GM23338 (cell line): Measurements from ENCODE around the gene UBAC2. TPM values are rescaled to one million over a fixed set of nuclear protein-coding genes. Genes with fewer than 3 reads are reported as not detected.

Source experiments
- ATAC-seq: fragments of 200-7000 bp; cut with Tn5 transposase; 3 replicates; pipeline ENCODE4 v1.9.1; 2020
- DNase-seq: peaks from one replicate; pipeline ENCODE4 v3.0.0-alpha.2; 2015; ENCODE audit warnings: low spot score
- H2AFZ ChIP-seq: fragments of 200-600 bp; sonication (generic); 2 replicates; pipeline ENCODE4 v1.8.0; 2016; ENCODE audit warnings: antibody characterized with exemption, mild to moderate bottlenecking, moderate library complexity
- H3F3A ChIP-seq: fragments of 200-600 bp; sonication (generic); replicated peaks from 2 replicates; pipeline ENCODE4 v1.8.0; 2017; ENCODE audit warnings: antibody characterized with exemption, mixed run types, low read depth
- H3K27ac ChIP-seq: fragments of 200-600 bp; sonication (generic); 2 replicates; pipeline ENCODE4 v1.6.1; 2016; ENCODE audit warnings: low read depth
- H3K27me3 ChIP-seq: fragments of 200-600 bp; sonication (generic); 2 replicates; pipeline ENCODE4 v1.8.0; 2016; ENCODE audit warnings: mild to moderate bottlenecking, mixed run types, moderate library complexity; ENCODE audit not compliant: insufficient read depth
- H3K36me3 ChIP-seq: fragments of 200-600 bp; sonication (generic); 2 replicates; pipeline ENCODE4 v1.8.0; 2016; ENCODE audit warnings: mild to moderate bottlenecking; ENCODE audit not compliant: insufficient read depth
- H3K4me1 ChIP-seq: fragments of 200-600 bp; sonication (generic); 2 replicates; pipeline ENCODE4 v1.8.0; 2016; ENCODE audit warnings: mild to moderate bottlenecking, moderate library complexity; ENCODE audit not compliant: insufficient read depth
- H3K4me2 ChIP-seq: fragments of 200-600 bp; sonication (generic); 2 replicates; pipeline ENCODE4 v1.7.1; 2017; ENCODE audit warnings: mixed run types
- H3K4me3 ChIP-seq: fragments of 200-600 bp; sonication (generic); 2 replicates; pipeline ENCODE4 v1.6.1; 2016; ENCODE audit warnings: mixed run types
- H3K79me2 ChIP-seq: fragments of 200-600 bp; sonication (generic); replicated peaks from 2 replicates; pipeline ENCODE4 v1.8.0; 2017; ENCODE audit warnings: mild to moderate bottlenecking; ENCODE audit not compliant: insufficient read depth
- H3K9me2 ChIP-seq: fragments of 200-600 bp; sonication (generic); 2 replicates; pipeline ENCODE4 v1.8.0; 2017; ENCODE audit not compliant: insufficient read depth
- H4K20me1 ChIP-seq: fragments of 200-600 bp; sonication (generic); replicated peaks from 2 replicates; pipeline ENCODE4 v1.8.0; 2017; ENCODE audit warnings: mild to moderate bottlenecking; ENCODE audit not compliant: insufficient read depth
- H3K27ac Mint-ChIP-seq: 2 replicates; pipeline ENCODE4 v1.8.0; 2020; ENCODE audit warnings: inconsistent platforms, mild to moderate bottlenecking, moderate library complexity, mixed read lengths
- H3K27me3 Mint-ChIP-seq: 3 replicates; pipeline ENCODE4 v1.8.0; 2022; ENCODE audit warnings: low read depth, mild to moderate bottlenecking, moderate library complexity, mixed read lengths, inconsistent platforms; ENCODE audit not compliant: insufficient read depth, poor library complexity
- H3K36me3 Mint-ChIP-seq: 3 replicates; pipeline ENCODE4 v1.8.0; 2021; ENCODE audit warnings: low read depth, mild to moderate bottlenecking, inconsistent platforms, moderate library complexity, mixed read lengths
- H3K4me1 Mint-ChIP-seq: 3 replicates; pipeline ENCODE4 v1.8.0; 2020; ENCODE audit warnings: mild to moderate bottlenecking, inconsistent platforms, mixed read lengths
- H3K4me3 Mint-ChIP-seq: 3 replicates; pipeline ENCODE4 v1.8.0; 2021; ENCODE audit warnings: moderate library complexity, mild to moderate bottlenecking, inconsistent platforms, mixed read lengths
- H3K9me3 Mint-ChIP-seq: 3 replicates; pipeline ENCODE4 v1.8.0; 2020; ENCODE audit warnings: moderate library complexity, mild to moderate bottlenecking, inconsistent platforms, mixed read lengths
- CREB1 ChIP-seq: fragments of 250-450 bp; sonication (Bioruptor Pico); IDR thresholded peaks from 2 replicates; pipeline ENCODE4 v1.5.0; 2020; ENCODE audit warnings: low read depth, mild to moderate bottlenecking, moderate library complexity
- CTCF ChIP-seq, 2 experiments: fragments of 200-600 bp in 1 of 2; sonication (generic) in 1 of 2; conservative IDR thresholded peaks; 2 replicates each; pipeline versions ENCODE4 v1.5.1 to v1.6.1; 2016 to 2017; ENCODE audit warnings: antibody characterized with exemption in 2 of 2, low read depth in 2 of 2, mild to moderate bottlenecking in 2 of 2, moderate library complexity in 1 of 2
- ETS1 ChIP-seq: IDR thresholded peaks from 2 replicates; pipeline ENCODE4 v1.6.1; 2016; ENCODE audit warnings: antibody characterized with exemption
- EZH2 ChIP-seq: fragments of 200-600 bp; sonication (generic); IDR thresholded peaks from one replicate; pipeline ENCODE4 v1.8.0; 2017; ENCODE audit warnings: antibody characterized with exemption, mild to moderate bottlenecking, low read depth; ENCODE audit not compliant: unreplicated experiment
- EZH2phosphoT487 ChIP-seq: fragments of 200-600 bp; sonication (generic); IDR thresholded peaks from one replicate; pipeline ENCODE4 v1.8.1; 2018; ENCODE audit warnings: antibody characterized with exemption; ENCODE audit not compliant: unreplicated experiment
- JUNB ChIP-seq: IDR thresholded peaks from one replicate; pipeline ENCODE4 v1.6.1; 2016; ENCODE audit warnings: antibody characterized with exemption; ENCODE audit not compliant: unreplicated experiment
- NANOG ChIP-seq: IDR thresholded peaks from 2 replicates; pipeline ENCODE4 v1.6.1; 2016; ENCODE audit warnings: antibody characterized with exemption, borderline replicate concordance
- POLR2AphosphoS5 ChIP-seq: IDR thresholded peaks from 2 replicates; pipeline ENCODE4 v1.6.1; 2016; ENCODE audit warnings: antibody characterized with exemption, low read depth
- REST ChIP-seq: IDR thresholded peaks from one replicate; pipeline ENCODE4 v1.6.1; 2018; ENCODE audit warnings: antibody characterized with exemption; ENCODE audit not compliant: unreplicated experiment
- STAT1 ChIP-seq: IDR thresholded peaks from one replicate; pipeline ENCODE4 v1.6.1; 2016; ENCODE audit warnings: antibody characterized with exemption; ENCODE audit not compliant: unreplicated experiment
- ZNF114 ChIP-seq: fragments of 250-450 bp; sonication (Bioruptor Pico); IDR thresholded peaks from 2 replicates; pipeline ENCODE4 v1.5.0; 2020; ENCODE audit warnings: mild to moderate bottlenecking, moderate library complexity
- ZNF331 ChIP-seq: fragments of 250-450 bp; sonication (Bioruptor Pico); IDR thresholded peaks from 2 replicates; pipeline ENCODE4 v1.5.0; 2020; ENCODE audit warnings: low read depth, mild to moderate bottlenecking, moderate library complexity
- ZNF462 ChIP-seq: fragments of 250-450 bp; sonication (Bioruptor Pico); IDR thresholded peaks from 2 replicates; pipeline ENCODE4 v1.5.0; 2020; ENCODE audit warnings: mild to moderate bottlenecking, moderate library complexity
- polyA plus RNA-seq: library from polyadenylated mRNA; unstranded; fragments of >200 nt; fragmentation: Nextera tagmentation; extraction: Ambion mirVana; gene quantifications from 2 replicates; pipeline ENCODE4 v1.2.1, GENCODE V29; 2016
- total RNA-seq: library from RNA; depleted of rRNA; stranded (reverse); fragments of >200 nt; shearing (Covaris generic); gene quantifications from 2 replicates; pipeline ENCODE4 v1.2.3, GENCODE V29; 2014

UBAC2 gene
- total and polyA plus RNA-seq, 2 experiments from 2014 or later: 37.9 to 76.9 TPM

GRCh38 chr13:99341969-99342722 lies 141.5 kb downstream of the UBAC2 start:
- peaks cover 2% of the 10 kb centered on the region; the same call in 1 of the 2 replicates for H3K4me1 ChIP-seq
- H3K27ac Mint-ChIP-seq: no peak overlapping the region
- no peak overlapping the region for H3K4me2 ChIP-seq
- no peaks in the 10 kb centered on the region for H3F3A ChIP-seq
- H3K27ac ChIP-seq: no peak overlapping the region
- no peaks in the 10 kb centered on the region; the same call in 1 of the 2 replicates for H4K20me1 ChIP-seq
- H3K27me3 Mint-ChIP-seq: peaks cover 7% of the 10 kb centered on the region
- H3K27me3 ChIP-seq: no peaks in the 10 kb centered on the region
- H3K9me3 Mint-ChIP-seq: no peaks in the 10 kb centered on the region
- no peaks in the 10 kb centered on the region for H3K9me2 ChIP-seq
- H3K36me3 Mint-ChIP-seq: peaks cover 36% of the 10 kb centered on the region
- H3K4me1 Mint-ChIP-seq: no peaks in the 10 kb centered on the region; the same call in 2 of the 3 replicates
- TF ChIP-seq ETS1 (no peak), JUNB (no peak), POLR2AphosphoS5 (no peak), CREB1 (CRISPR knock-in tag) (no peak), ZNF114 (CRISPR knock-in tag) (no peak), EZH2phosphoT487 (no peak), ZNF331 (CRISPR knock-in tag) (no peak), CTCF (conservative IDR thresholded peaks at IDR 0.05; ENCODE audit: low read depth in 2 of 2) (no peak), ZNF462 (CRISPR knock-in tag) (no peak), NANOG (no peak), EZH2 (no peak), REST (no peak), STAT1 (no peak)
- DNase-seq (no peak), ATAC-seq (no peak)
- no peak overlapping the region for H2AFZ ChIP-seq
- peaks cover 14% of the 10 kb centered on the region; the same call in 1 of the 2 replicates for H3K36me3 ChIP-seq
- H3K79me2 ChIP-seq: no peaks in the 10 kb centered on the region
- H3K4me3 ChIP-seq: no peak overlapping the region
- no peak overlapping the region for H3K4me3 Mint-ChIP-seq
